Measurements from ENCODE around the gene CASP1.
"Not testable (repeated sequence)": the region's sequence is repeated elsewhere in the genome, so short reads cannot be mapped to it uniquely, and the experiment has no call there.

DNA sequence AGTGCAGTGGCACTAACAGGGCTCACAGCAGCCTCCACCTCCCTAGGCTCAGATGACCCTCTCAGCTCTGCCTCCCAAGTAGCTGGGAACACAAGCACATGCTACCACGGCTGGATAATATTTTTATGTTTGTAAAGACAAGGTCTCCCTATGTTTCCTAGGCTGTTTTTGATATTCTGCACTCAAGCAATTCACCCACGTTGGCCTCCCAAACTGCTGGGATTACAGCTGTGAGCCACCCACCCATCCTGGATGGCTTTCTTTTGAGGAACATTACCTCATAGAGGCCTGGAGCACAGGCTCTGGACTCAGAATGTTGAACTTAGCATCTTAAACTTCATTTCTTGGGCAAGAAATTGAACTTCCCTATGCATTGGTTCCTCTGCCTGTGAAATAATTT, 37.1 kb upstream of the CASP1 start:
- not testable (repeated sequence) for TF ChIP-seq CTCF (IDR thresholded peaks at IDR 0.05; ENCODE audit: low read length); EZH2 (optimal IDR thresholded peaks at IDR 0.05; ENCODE audit: low read depth, low read length); EZH2phosphoT487 (IDR thresholded peaks at IDR 0.05; ENCODE audit: low read length)
